ENCODE data around the gene TBC1D16. TPM values are rescaled to one million over a fixed set of nuclear protein-coding genes. Genes with fewer than 3 reads are reported as not detected.

The TBC1D16 gene
- total and polyA plus RNA-seq, 12 donors, result 4.8 to 23.3 (median 17.0) TPM

- no peaks in the 10 kb centered on the region for H3K27me3 ChIP-seq
- WGBS, 2 donors, result 70 to 80% methylated on average over 10 of the region's 10 CpGs
- TF ChIP-seq, protein P1, sequence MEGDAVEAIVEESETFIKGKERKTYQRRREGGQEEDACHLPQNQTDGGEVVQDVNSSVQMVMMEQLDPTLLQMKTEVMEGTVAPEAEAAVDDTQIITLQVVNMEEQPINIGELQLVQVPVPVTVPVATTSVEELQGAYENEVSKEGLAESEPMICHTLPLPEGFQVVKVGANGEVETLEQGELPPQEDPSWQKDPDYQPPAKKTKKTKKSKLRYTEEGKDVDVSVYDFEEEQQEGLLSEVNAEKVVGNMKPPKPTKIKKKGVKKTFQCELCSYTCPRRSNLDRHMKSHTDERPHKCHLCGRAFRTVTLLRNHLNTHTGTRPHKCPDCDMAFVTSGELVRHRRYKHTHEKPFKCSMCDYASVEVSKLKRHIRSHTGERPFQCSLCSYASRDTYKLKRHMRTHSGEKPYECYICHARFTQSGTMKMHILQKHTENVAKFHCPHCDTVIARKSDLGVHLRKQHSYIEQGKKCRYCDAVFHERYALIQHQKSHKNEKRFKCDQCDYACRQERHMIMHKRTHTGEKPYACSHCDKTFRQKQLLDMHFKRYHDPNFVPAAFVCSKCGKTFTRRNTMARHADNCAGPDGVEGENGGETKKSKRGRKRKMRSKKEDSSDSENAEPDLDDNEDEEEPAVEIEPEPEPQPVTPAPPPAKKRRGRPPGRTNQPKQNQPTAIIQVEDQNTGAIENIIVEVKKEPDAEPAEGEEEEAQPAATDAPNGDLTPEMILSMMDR (IDR thresholded peaks at IDR 0.05), result no peak
- H3K36me3 ChIP-seq, result peaks cover 0 to 2% (median 0%) of the 10 kb centered on the region in 9 donors
- H3K4me3 ChIP-seq, result peak overlapping the region in 7 of 10 donors; percentile 27 to 56 (median 52)
- intact Hi-C loops (cut with DNase I), result loop anchor here in 9 of 10 donors (5.0 to 10.0 kb wide), 9 partner anchors 151 to 251 kb away; partner anchors contain the start of genes CBX4 (in 2 of the 9) and CBX8 (in 1 of the 9)
- DNase-seq (no peak), ATAC-seq (peak in 5 of 8 donors; percentile 1 to 29 (median 19))
- H3K4me1 ChIP-seq, result peaks cover 22 to 59% (median 35%) of the 10 kb centered on the region in 9 donors
- no peaks in the 10 kb centered on the region for H3K9me3 ChIP-seq
- H3K27ac ChIP-seq, result peak overlapping the region in 9 of 10 donors; percentile 43 to 88 (median 77)
These were observed 42.9 kb downstream of the TBC1D16 start for GRCh38 chr17:79992649-79993389.

- Histone ChIP-seq H3K4me1 (peaks cover 22 to 57% (median 42%) of the 10 kb centered on the region in 9 donors), H3K27me3 (no peaks in the 10 kb centered on the region), H3K4me3 (peak overlapping the region; percentile 9 to 56 (median 51)), H3K36me3 (peaks cover 0 to 2% (median 0%) of the 10 kb centered on the region in 9 donors), H3K27ac (peak overlapping the region; percentile 43 to 88 (median 73)), H3K9me3 (no peaks in the 10 kb centered on the region)
- TF ChIP-seq, protein P1 (IDR thresholded peaks at IDR 0.05), result peak in 5 of 9 donors; percentile 17 to 41 (median 22)
- WGBS, 2 donors, result 17 to 22% methylated on average over 43 to 44 of the region's 44 CpGs
- intact Hi-C loops (cut with DNase I), result loop anchor here in 9 of 10 donors (5.0 to 10.0 kb wide), 9 partner anchors 150 to 250 kb away; partner anchors contain the start of genes CBX4 (in 2 of the 9) and CBX8 (in 1 of the 9)
- peak; percentile 45 to 58 for DNase-seq
- peak; percentile 26 to 70 (median 44) for ATAC-seq
These were observed 43.6 kb downstream of the TBC1D16 start for GRCh38 chr17:79991924-79992648.

DNA sequence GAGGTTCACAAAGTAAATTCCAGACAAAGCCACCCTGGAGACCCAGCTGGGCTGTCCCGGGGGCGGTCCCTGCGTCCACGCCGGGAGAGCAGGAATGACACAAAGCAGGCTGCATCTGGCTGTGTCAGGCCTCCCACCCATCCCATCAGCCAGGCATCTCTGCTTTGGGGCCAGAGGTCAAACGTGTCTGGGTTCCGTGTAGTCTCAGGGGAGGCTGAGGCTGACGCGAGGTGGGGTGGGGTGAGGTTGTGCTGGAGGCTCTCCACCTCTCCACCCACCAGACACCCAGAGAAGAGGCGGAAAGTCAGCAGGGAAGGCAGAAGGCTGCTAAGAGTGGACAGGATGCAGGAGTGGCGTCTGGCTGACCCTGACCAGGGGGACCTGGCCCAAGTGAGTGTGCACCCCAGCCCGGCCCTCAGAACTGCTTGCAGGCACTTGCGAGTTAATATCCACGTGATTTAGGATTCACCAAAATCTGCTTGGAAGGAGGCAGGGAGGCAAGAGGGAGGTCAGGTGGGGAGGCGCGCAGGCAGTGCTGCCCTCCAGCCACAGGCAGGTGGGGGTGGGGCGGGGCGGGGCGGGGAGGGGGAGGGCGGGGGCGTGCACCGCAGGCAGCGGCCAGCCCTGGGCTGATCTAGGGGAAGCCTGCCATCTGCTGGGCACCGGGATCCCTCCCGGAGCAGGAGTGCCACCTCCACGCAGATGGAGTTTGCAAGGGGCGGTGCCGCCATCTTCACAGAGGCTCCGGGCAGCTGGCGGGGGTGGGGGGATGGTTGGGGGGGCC lies 44.3 kb downstream of the TBC1D16 start:
- TF ChIP-seq, protein P1 (IDR thresholded peaks at IDR 0.05), result peak; percentile 38 to 76 (median 60)
- peak overlapping the region; percentile 9 to 56 (median 51) for H3K4me3 ChIP-seq
- intact Hi-C loops (cut with DNase I), result loop anchor here in 9 of 10 donors (5.0 to 10.0 kb wide), 9 partner anchors 149 to 249 kb away; partner anchors contain the start of genes CBX4 (in 2 of the 9) and CBX8 (in 1 of the 9)
- H3K9me3 ChIP-seq, result no peaks in the 10 kb centered on the region
- WGBS, 2 donors, result 29 to 36% methylated on average over 26 to 29 of the region's 30 CpGs
- no peaks in the 10 kb centered on the region for H3K36me3 ChIP-seq
- ATAC-seq (peak; percentile 79 to 92 (median 88)), DNase-seq (peak; percentile 80 to 83)
- peaks cover 22 to 56% (median 45%) of the 10 kb centered on the region in 9 donors for H3K4me1 ChIP-seq
- peak overlapping the region in 7 of 10 donors; percentile 43 to 88 (median 87) for H3K27ac ChIP-seq
- H3K27me3 ChIP-seq, result no peaks in the 10 kb centered on the region
